ENCODE data around the gene FAT1.

- TF ChIP-seq CTCF (IDR thresholded peaks at IDR 0.05): no peak
- TF ChIP-seq POLR2A (IDR thresholded peaks at IDR 0.05): no peak
- TF ChIP-seq EP300 (IDR thresholded peaks at IDR 0.05): no peak
- no peak for TF ChIP-seq POLR2AphosphoS5 (IDR thresholded peaks at IDR 0.05)
Observed at GRCh38 chr4:186617921-186618320, 105.7 kb downstream of the FAT1 start.

Measured in sigmoid colon (tissue), 4 donors.